ENCODE data around the gene CSTF2T.

CSTF2T gene

GRCh38 chr10:51707392-51707791 is 8.0 kb upstream of the CSTF2T start:
- Histone ChIP-seq H3K9ac (ENCODE audit: low read length) (no peak overlapping the region), H3K79me2 (ENCODE audit: insufficient read depth, low read length) (no peaks in the 10 kb centered on the region), H3K36me3 (ENCODE audit: low read length) (no peaks in the 10 kb centered on the region), H3K9me2 (replicated peaks; ENCODE audit: insufficient read depth, low read length) (no peaks in the 10 kb centered on the region), H4K20me1 (ENCODE audit: low read depth, low read length) (no peaks in the 10 kb centered on the region), H2AFZ (ENCODE audit: low read depth, low read length, severe bottlenecking) (no peak overlapping the region), H3K4me3 (ENCODE audit: insufficient read depth, low read length, poor library complexity, severe bottlenecking) (no peak overlapping the region), H3F3A (ENCODE audit: insufficient read depth) (no peaks in the 10 kb centered on the region), H3K27me3 (ENCODE audit: low read length) (no peaks in the 10 kb centered on the region), H3K9me3 (ENCODE audit: insufficient read depth, low read length) (no peaks in the 10 kb centered on the region), H3K4me2 (ENCODE audit: low read depth, low read length, poor library complexity, severe bottlenecking) (no peak overlapping the region), H3K27ac (ENCODE audit: low read depth, low read length) (no peak overlapping the region)
- no peak for TF ChIP-seq EZH2phosphoT487 (conservative IDR thresholded peaks at IDR 0.05; ENCODE audit: low read length)
- no peak for TF ChIP-seq CTCF (IDR thresholded peaks at IDR 0.05; ENCODE audit: insufficient read depth, low read length, poor library complexity, severe bottlenecking)

- no peaks in the 10 kb centered on the region for H3K27me3 ChIP-seq (ENCODE audit: low read length)
- no peaks in the 10 kb centered on the region for H4K20me1 ChIP-seq (ENCODE audit: low read depth, low read length)
- H3K79me2 ChIP-seq (ENCODE audit: insufficient read depth, low read length) = no peaks in the 10 kb centered on the region
- no peak overlapping the region for H3K4me2 ChIP-seq (ENCODE audit: low read depth, low read length, poor library complexity, severe bottlenecking)
- H3K9me3 ChIP-seq (ENCODE audit: insufficient read depth, low read length) = no peaks in the 10 kb centered on the region
- H2AFZ ChIP-seq (ENCODE audit: low read depth, low read length, severe bottlenecking) = no peak overlapping the region
- no peaks in the 10 kb centered on the region for H3F3A ChIP-seq (ENCODE audit: insufficient read depth)
- no peak overlapping the region for H3K9ac ChIP-seq (ENCODE audit: low read length)
- no peak overlapping the region for H3K27ac ChIP-seq (ENCODE audit: low read depth, low read length)
- TF ChIP-seq EZH2phosphoT487 (conservative IDR thresholded peaks at IDR 0.05; ENCODE audit: low read length) (no peak), CTCF (IDR thresholded peaks at IDR 0.05; ENCODE audit: insufficient read depth, low read length, poor library complexity, severe bottlenecking) (no peak)
- H3K9me2 ChIP-seq (replicated peaks; ENCODE audit: insufficient read depth, low read length) = no peaks in the 10 kb centered on the region
- H3K4me3 ChIP-seq (ENCODE audit: insufficient read depth, low read length, poor library complexity, severe bottlenecking) = no peak overlapping the region
- H3K36me3 ChIP-seq (ENCODE audit: low read length) = no peaks in the 10 kb centered on the region
Measured at GRCh38 chr10:51706225-51706624, 6.8 kb upstream of the CSTF2T start.

- H3F3A ChIP-seq (ENCODE audit: insufficient read depth) = no peaks in the 10 kb centered on the region
- no peak overlapping the region for H3K4me3 ChIP-seq (ENCODE audit: insufficient read depth, low read length, poor library complexity, severe bottlenecking)
Measured at GRCh38 chr10:51705774-51706173, 6.4 kb upstream of the CSTF2T start.

More at GRCh38 chr10:51705774-51706173, 6.4 kb upstream of the CSTF2T start:
- H2AFZ ChIP-seq (ENCODE audit: low read depth, low read length, severe bottlenecking) = no peak overlapping the region
- TF ChIP-seq EZH2phosphoT487 (conservative IDR thresholded peaks at IDR 0.05; ENCODE audit: low read length) = no peak
- no peak for TF ChIP-seq CTCF (IDR thresholded peaks at IDR 0.05; ENCODE audit: insufficient read depth, low read length, poor library complexity, severe bottlenecking)
- no peaks in the 10 kb centered on the region for H3K9me2 ChIP-seq (replicated peaks; ENCODE audit: insufficient read depth, low read length)
- no peak overlapping the region for H3K9ac ChIP-seq (ENCODE audit: low read length)
- H4K20me1 ChIP-seq (ENCODE audit: low read depth, low read length) = no peaks in the 10 kb centered on the region
- no peaks in the 10 kb centered on the region for H3K79me2 ChIP-seq (ENCODE audit: insufficient read depth, low read length)
- no peak overlapping the region for H3K4me2 ChIP-seq (ENCODE audit: low read depth, low read length, poor library complexity, severe bottlenecking)
- H3K36me3 ChIP-seq (ENCODE audit: low read length) = no peaks in the 10 kb centered on the region
- no peak overlapping the region for H3K27ac ChIP-seq (ENCODE audit: low read depth, low read length)
- H3K27me3 ChIP-seq (ENCODE audit: low read length) = no peaks in the 10 kb centered on the region
- no peaks in the 10 kb centered on the region for H3K9me3 ChIP-seq (ENCODE audit: insufficient read depth, low read length)
